Germinal center (tissue), 1 donor: ENCODE measurements around the gene NXPH4.

ENCODE experiments used
- DNase-seq: peaks from one replicate; pipeline ENCODE4 v3.0.0; 2012; ENCODE audit warnings: mixed read lengths, low spot score

Gene NXPH4

DNA sequence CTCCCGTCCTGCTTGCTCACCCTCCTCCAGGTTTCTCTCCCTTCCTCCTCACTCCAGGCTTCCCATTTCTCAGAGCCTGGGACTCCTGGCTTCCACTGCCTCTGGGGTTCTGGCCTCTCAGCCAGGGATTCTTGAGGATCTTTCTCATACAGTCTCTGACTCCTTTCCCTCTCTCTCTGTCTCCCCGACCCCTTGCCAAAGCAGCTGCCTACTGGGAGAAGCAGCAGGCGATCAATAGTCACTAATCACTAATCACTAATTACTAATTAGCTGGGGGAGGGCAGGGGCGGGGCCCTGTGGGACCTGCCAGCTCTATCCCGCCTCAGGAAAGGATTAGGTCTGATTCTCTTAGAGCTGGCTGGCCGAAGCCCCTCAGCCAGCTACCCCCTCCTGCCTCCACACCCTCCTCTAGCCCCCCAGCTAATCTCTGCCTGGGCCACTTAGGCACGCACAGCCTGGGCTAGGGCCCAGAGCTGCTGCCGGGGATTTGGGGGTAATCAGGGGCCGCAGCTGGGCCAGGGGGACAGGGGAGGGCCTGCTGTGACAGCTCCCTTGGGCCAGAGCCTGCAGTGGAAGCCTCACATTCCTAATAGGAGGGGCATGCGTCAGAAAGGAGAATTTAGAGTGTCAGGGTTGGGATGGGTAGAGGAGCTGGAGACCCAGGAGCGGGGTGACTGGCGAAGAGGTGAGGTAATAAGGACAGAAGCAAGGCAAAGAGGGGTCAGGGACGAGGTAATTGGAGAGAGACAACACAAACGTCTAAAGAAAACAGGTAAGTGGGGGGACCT is 2.8 kb downstream of the NXPH4 start:
- no peak for DNase-seq

DNA sequence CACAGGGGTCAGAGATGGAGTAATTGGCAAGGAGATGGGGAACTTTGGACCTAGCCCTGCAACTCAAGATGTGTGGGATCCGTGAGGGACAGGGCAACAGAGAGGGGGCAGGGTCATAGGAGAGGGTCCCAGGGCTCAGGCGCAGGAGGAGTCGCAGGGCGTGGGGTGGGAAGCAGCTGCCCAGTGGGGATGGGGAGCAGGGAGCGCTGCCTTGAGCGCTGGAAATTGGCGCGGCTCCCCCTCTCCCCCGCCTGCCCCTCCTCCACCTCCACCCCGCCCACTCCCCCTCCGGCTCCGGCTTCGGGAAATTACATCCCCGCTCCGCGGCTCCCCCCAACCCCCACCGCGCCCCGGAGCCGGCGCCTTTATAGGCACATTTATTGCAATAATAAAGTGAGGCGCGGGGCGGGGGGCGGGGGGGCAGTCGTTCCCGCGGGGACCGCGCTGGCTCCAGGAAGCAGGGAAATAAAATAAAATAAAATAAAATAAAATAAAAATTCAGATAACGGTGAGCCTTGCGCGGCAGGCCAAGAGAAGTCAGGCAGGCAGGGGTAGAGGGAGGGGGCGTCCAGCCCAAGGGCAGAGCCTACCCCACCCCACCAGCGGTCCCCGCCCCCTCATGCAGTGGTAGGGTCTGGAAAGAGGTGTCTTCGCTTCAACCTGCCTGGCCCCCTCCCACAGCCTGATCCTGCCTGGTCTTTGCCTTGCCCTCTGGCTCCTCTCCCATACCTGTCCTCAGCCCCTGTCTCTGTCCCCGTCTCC is 3.6 kb downstream of the NXPH4 start:
- DNase-seq: no peak

DNA sequence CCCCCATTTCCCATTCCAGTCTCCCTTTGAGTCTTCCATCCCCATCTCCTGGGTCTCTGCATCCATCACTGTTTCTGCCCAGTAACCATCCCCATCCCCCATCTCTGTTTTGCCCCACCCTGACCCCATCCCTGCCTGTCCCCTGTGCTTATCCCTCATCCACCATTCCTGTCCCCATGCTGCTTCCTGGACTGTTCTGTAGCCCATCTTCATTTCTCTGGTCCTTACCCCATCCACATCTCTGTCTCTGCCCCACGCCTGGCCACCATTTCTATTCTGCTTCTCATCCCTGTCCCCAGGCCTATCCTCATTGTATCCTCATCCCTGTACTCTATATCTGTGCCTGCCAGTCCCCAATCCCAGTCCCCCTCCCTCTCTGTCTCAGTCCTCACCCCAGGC is 4.2 kb downstream of the NXPH4 start:
- no peak for DNase-seq

DNA sequence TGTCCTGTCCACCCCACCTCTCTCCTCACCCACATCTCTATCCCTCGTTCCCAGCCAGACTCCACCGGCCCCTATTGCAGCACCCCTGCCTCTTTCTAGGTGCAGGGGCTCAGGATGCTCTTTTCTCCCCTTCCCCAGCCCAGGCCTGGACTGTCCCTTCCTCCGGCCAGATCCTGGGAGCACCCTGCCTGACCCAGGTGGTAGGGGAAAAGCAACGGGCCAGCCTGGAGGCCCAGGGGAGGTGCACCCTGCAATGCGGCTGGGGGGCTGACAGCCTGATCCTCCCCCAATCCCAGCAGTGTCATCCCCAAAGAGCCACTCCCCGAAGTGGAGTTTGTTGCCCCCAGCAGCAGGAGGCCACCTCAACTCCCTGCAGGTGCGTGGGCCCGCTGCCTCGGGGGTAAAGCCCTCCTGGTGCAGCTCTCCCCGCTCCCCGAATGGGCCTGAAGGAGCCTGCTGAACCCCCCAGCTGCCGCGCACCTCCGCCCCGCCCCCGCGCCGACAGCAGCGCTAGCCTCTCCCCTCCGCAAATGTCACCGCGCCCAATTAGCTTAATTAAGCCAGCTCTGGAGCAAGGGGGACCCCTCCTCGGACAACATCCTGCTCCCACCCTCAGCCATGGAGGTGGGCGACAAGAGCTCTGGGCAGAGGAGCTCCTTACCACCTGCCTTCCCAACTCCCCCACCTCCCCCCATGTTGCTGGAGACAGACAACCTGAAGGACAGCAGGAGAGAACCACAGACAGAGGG is 4.7 kb downstream of the NXPH4 start:
- no peak for DNase-seq

DNA sequence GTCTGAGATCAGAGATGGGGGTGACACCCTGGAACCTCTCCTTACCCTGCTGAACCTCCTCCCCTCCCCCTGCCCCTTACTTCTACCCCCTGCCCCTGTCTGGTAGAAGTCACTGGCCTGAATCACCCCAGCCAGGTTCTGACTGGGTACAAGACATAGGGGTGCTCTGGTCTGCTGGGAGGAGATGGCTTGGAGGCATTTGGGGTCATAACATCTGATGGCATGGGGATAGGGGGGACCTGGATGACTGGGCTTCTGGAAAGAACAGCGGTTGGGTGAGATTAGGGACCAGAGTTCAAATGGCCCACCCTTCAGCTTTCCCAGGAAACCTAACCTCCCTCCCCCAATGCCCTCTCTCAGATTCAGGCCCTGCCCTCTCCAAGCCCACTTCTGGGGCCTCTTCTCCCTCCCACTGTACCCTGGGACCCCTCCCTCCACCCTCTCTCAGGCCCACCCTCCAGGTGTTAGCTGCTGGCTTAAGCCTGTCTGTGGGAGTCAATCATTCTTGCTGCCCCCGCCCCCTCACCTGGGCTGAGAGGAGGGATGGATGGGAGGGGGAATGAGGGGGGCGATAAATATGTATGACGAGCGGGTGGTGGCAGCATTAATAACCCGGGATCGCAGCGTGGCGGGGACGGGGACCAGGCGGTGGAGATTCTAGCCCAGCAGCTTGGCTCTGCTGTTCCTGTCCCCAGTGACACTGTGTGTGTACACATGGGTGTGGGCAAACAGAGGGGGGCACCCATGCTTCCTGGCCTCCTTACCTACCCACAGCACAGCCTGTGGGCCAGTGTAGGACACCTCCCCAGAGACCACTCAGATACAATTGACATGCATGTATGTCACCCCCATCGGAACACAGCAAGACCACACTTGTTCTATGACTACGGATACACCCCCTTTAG is 5.9 kb downstream of the NXPH4 start:
- no peak for DNase-seq

DNA sequence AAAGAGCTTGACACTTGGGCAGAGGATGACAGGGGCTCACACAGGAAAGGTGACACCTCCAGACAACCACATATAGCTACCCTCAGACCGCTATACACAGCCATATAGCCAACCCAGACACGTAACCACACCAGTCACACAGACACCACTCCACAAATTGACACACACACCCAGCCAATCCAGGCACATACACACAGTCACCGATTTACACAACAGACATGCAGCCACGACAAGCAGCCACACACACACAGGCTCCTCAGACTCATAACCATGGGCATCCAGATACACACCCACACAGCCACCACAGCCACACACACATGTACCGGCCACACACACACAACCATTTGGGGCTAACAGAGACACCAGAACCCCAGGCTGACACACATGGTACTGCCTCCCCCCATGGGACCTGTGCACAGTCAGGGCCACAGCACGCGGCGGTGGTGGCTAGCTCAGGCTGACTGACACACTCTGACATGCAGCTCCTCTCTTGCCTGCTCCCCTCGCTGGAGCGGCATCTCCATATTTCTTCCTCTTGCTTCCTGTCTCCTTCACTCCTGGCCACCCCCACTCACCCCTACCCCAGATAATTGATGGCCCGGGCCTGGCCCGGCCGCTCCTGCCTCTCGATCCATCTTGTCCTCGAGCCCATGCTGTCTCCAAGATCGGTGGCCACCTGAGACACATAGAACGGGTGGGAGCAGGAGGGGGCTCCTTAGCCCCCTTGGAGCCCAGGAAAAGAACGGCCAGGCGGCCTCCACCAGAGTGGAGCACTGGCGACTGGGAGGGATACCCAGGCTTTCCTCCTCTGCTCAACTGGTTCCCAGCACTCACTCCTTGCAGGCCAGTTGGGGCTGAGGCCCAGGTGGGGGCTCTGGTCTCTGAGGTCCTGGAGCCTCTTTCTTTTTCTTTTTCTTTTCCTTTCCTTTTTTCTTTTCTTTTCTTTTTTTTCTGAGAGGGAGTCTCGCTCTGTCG is 6.9 kb downstream of the NXPH4 start:
- no peak for DNase-seq

DNA sequence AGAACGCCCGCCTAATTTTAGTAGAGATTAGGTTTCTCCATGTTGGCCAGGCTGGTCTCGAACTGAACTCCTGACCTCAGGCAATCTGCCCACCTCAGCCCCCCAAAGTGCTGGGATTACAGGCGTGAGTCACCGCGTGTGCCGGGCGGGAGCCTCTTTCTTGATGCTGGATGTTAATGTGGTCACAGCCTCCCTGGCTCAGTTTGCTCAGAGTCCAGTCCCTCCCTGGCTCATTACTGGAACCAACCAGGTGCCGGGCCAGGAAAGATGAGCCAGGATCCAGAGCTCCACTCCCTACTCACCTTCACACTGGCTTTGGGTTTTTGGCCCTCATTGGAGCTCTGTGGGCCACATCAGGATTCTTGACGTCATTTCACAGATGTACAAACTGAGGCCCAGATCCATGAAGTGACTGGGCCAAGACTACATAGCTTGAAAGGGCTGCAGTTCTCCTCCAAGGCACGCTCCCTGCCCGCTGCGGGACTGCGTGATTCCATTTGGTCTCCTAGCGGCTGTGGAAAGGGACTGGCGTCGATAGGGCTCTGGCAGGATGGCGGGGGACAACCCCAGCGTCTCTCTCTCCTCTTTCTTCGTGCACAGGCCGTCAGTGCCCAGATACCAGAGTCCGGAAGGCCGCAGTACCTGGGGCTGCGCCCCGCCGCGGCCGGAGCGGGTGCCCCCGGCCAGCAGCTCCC is 7.8 kb downstream of the NXPH4 start:
- no peak for DNase-seq

DNA sequence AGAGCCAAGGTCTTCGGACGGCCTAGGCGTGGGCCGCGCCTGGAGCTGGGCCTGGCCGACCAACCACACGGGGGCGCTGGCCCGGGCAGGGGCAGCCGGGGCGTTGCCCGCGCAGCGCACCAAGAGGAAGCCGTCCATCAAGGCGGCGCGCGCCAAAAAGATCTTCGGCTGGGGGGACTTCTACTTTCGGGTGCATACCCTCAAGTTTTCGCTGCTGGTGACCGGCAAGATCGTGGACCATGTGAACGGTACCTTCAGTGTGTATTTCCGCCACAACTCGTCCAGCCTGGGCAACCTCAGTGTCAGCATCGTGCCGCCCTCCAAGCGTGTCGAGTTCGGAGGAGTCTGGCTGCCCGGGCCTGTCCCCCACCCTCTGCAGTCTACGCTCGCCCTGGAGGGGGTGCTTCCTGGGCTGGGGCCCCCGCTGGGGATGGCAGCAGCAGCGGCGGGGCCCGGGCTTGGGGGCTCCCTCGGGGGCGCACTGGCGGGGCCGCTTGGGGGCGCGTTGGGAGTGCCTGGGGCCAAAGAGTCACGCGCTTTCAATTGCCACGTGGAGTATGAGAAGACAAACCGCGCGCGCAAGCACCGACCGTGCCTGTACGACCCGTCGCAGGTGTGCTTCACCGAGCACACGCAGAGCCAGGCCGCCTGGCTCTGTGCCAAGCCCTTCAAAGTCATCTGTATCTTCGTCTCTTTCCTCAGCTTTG is 8.5 kb downstream of the NXPH4 start:
- peak; percentile 65 for DNase-seq

DNA sequence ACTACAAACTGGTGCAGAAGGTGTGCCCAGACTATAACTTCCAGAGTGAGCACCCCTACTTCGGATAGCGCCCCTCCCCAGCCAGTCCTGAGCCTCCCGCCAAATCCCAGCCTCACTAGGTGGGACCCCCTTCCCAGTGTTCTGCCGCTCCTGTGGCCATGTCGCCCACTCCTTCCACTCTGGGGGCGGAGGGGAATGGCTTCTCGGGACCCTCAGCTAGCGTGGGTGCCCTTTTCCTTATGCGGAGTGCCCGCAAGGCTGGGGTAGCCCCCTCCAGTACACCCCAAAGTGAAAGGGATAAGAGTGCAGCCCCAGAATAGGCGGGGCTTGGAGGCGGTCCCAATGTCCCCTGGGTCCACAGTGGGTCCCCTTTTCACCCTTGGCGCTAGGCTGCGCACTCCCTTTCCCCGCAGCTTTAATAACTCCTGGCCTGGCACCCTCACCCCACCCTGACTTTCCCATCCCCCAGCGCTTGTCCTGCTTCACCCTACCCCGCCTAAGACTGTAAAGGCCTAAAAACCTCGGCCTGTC is 9.2 kb downstream of the NXPH4 start:
- no peak for DNase-seq

DNA sequence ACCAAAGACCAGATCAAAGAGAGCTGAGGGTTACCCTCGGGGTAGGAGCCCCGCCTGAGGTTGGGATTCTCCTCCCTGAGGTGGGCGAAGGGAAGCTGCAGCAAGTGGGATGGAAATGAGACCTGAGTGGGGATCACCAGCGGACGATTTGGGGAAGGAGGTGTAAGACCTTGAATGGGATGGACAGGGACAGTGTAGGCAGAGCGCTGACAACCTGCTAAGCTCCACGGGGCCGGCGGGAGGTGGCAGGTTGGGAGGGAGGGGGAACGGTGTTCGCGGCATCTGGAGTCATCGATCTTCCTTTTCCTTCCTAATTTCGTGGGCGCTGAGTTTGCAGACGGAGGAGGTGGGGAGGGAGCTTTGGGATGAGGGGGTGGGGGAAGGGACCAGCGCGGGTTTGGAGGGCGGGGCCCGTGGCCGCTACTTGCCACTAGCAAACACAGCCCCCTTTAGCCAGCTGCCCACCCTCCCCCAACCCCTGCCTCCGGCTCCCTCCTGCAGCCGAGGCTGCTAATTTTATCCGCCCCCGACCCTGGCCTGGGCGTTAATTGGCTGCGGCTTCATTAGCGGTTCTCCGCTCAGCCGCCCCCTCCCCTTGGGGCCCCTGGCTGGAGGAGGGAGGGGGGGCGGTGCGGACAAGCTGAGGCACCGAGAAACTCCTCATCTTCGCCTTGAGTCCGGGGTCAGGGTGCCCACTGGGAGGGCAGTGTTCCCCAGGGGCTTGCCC is 10.2 kb downstream of the NXPH4 start:
- DNase-seq: no peak

DNA sequence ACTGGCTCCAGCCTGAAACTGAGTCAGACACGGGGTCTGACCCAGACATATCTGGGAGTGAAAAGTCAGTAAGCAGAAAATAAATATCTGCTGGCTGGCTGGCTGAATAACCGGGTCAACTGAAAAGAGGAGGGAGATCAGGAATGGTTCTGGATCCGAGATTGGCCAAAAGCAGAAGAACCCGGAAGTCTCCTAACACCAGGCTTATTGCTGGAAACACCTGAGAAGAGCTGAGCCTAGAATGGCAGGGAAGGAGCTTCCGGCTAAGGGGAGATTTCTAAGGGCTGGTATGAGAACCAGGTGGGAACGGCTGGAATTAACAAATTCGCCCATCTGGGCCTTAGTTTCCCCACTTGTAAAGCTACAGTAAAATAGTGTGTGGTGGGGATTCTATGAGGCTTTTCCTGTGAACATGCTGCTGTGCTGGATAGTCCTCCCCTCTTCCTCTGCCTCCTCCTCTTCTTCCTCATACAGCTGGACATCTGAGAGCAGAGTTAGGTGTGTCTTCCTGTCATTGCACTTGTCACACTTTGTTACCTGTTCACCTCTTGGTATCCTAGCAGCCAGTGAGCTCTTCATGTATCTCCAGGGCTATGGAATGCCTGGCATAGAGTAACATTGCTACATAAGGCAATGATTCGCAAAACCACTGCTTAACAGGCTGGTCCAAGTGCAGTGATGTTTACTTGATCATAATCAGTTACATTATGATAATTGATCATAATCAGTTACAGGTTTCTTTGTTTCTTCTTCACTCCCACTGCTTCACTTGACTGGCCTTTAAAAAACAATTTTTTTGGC is 10.9 kb downstream of the NXPH4 start:
- no peak for DNase-seq

DNA sequence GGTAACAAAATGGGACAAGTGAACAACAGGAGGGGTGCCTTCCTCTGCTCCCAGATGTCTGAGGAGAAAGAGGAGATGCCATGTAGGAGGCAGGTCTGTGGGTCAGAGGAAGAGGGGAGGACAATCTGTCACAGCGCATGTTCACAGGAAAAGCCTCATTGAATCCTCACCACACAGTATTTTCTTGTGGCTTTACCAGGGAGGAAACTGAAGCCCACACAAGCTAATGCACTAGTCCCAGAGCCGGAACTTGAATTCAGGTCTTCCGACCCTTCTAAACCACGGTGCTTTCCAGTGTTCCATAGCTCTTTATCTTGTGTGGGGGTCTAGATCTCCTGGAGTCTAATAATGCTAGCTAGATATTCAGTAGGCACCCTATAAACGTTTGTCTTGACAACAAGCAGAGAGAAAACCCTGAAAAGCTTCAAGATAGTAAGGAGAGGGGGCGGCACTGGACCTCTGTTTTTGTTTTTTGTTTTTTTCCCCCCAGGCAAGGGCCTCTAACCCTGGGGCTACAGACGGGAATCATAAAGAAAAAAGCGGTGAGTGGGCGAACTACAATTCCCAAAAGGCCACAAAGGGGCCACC is 12.5 kb downstream of the NXPH4 start:
- DNase-seq: no peak

DNA sequence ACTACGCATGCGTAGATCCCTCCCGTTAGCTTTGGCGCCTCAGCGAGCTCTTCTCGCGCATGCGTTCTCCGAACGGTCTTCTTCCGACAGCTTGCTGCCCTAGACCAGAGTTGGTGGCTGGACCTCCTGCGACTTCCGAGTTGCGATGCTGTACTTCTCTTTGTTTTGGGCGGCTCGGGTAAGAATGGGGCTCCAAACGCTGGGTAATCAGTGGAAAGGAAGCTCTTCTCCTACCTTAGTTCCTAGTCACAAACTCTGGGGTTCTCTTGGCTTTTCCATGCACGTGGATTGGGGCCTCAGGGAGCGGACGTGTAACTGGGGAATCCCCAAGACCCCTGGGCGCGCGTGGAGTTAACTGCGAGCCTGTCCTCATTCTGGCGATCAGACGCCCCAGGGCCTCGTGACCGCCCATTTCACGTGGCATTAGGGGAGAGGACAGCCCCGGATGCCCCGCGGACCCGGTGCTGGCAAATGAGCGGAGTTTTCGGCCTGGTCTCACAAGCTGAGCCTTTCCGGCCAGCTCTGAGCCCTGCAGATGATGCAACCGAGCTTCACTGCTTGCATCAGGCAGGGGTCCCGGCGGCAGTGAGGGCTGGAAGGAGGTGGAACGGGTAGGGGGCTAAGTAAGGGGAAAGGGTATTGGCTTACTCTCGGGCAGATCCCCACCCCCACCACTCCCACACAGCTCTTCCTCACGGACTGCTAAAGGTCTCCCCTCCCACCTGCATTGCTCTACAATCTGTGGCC is 13.2 kb downstream of the NXPH4 start, which contains the start of gene SHMT2:
Gene SHMT2 (plus strand): TSS at position 78 of the 747 bp plus-strand sequence. CDS start 68 bp downstream, at position 146.
- peak; percentile 97 for DNase-seq

DNA sequence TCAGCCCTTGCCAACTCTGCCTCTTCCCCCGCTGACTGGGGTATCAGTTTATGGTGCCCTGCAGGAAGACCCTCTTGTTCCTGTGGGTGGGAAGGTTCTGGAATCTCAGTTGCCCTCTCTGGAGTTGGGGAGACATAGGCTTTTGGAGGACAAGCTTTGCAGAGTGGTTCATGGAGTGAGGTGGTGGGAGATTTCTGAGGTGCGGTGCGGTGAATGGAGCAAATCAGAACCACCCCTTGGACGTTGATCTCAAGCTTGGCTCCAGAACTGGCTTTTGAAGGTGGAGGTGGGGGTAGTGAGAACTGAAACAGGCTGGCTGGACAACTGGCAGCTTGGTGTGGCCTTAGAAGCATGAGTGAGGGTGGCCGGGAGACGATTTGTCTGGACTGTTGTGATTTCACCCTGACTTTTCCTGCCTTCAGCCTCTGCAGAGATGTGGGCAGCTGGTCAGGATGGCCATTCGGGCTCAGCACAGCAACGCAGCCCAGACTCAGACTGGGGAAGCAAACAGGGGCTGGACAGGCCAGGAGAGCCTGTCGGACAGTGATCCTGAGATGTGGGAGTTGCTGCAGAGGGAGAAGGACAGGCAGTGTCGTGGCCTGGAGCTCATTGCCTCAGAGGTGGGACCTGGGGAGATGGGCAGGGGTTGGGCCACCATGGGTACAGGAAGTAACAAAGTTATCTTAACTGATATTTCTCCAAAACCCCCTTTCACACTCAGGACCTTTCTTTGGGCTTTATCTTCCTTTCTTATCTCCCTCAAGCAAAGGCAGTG is 14.0 kb downstream of the NXPH4 start:
- no peak for DNase-seq

DNA sequence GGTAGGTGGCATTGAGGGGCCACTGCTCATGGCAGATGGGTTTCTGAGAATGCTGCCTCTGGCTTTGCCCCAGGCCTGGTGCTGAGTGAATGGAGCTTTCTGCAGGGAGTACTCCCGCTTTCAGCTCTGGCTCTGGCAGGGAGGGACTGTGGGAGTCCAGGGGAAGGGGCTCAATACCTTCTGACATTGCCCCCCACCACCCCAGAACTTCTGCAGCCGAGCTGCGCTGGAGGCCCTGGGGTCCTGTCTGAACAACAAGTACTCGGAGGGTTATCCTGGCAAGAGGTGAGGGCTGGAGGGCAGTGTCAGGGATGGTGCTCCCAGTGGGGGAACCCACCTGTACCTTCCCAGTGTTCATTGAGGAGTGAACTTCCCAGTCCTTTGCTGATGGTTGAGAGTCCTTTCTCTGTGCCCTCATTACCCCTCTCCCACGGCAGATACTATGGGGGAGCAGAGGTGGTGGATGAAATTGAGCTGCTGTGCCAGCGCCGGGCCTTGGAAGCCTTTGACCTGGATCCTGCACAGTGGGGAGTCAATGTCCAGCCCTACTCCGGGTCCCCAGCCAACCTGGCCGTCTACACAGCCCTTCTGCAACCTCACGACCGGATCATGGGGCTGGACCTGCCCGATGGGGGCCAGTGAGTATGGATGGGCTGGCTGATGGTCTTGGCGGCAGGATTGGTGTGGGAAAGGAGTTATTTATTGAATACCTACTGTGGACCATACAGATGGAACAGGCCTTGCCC is 14.9 kb downstream of the NXPH4 start:
- DNase-seq: no peak
